ENCODE measurements around the gene EPHB4.
"Not testable (repeated sequence)": the region's sequence is repeated elsewhere in the genome, so short reads cannot be mapped to it uniquely, and the experiment has no call there.

The EPHB4 gene

DNA sequence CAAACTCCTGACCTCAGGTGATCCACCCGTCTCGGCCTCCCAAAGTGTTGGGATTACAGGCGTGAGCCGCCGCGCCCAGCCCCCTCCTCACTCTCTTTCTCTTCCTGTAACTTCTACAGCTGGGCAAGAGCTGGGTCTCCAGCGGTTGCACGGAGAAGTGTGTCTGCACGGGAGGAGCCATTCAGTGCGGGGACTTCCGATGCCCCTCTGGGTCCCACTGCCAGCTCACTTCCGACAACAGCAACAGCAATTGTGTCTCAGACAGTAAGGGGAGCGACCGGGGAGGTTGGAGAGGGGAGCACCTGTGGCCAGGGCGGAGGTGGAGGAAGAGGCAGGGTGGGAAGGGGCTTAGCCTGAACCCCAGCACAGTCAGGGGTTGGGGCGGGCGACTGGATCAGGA is 41.4 kb downstream of the EPHB4 start:
- no peak for DNase-seq

DNA sequence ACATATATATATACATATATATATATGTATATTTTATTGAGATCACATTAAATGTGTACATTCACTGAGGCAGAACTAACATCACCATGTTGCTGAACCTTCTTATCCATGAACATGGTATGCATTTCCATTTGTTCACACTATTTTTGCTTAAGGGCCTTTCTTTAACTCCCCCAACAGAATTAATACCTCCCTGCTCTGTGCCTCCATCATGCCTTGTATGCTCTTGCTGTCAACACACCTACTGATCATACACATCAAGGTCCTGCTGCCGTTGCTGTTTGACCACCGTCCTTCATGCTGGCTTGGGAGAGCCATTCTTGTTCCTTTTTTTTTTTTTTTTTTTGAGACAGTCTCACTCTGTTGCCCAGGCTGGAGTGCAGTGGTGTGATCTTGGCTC is 43.5 kb downstream of the EPHB4 start:
- no peak for DNase-seq

DNA sequence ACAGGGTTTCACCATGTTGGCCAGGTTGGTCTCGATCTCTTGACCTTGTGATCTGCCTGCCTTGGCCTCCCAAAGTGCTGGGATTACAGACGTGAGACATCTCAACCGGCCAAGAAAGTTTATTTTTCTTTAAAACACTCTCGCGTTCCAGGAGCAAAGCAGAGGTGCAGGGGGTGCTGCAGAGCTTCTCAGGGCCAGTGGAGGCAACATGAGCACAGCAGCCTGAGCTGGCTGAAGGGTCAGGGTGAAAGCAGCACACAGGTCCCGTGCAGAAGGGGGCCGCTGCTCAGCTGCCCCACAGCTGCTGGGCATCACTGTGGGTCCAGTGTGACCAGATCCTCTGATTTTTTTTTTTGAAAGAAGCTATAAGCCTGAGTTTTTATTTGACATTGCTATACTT is 46.1 kb downstream of the EPHB4 start:
- DNase-seq: no peak

DNA sequence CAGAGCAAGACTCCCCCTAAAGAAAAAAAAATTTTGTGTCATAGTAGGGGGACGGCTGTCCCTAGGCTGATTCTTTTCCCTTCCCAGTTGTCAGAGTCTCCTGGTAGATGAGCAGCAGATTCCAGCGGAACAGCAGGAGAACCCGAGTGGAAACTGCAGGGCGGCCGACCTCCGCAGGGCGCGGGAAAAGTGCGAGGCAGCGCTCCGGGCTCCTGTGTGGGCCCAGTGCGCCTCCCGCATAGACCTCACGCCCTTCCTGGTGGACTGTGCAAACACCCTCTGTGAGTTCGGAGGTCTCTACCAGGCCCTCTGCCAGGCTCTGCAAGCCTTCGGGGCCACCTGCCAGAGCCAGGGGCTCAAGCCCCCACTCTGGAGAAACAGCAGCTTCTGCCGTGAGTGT is 48.0 kb downstream of the EPHB4 start:
- no peak for DNase-seq

DNA sequence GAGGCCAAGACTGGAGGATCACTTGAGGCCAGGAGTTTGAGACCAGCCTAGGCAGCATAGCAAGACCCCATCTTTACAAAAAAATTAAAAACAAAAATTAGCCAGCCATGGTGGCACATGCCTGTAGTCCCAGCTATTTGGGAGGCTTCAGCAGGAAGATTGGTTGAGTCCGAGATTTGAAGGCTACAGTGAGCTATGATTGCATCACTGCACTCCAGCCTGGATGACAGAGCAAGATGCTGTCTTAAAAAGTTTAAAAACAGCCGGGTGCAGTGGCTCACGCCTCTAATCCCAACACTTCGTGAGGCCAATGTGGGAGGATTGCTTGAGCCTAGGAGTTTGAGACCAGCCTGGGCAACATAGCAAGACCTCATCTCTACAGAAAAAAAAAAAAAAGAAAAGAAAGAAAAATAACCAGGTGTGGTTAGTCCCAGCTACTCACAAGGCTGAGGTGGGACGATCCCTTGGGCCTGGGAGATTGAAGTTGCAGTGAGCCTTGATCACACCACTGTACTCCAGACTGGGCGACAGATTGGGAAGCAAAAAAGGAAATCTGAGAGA is 49.2 kb downstream of the EPHB4 start:
- DNase-seq: no peak

DNA sequence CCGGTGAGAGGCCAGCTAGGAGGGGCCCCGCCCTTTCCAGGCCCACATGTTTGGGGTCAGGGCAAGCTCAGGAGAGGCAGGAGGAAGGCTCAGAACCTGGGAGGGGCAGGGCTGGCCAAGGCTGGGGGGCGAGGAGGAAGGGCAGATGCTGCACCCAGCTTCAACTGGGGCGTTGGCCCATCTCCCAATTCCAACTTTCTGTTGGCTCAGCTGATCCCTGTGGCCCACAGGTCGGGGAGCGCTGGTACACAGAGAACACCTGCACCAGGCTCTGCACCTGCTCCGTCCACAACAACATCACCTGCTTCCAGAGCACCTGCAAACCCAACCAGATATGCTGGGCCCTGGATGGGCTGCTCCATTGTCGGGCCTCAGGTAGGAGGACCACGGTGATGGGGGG is 53.8 kb downstream of the EPHB4 start:
- DNase-seq: no peak

DNA sequence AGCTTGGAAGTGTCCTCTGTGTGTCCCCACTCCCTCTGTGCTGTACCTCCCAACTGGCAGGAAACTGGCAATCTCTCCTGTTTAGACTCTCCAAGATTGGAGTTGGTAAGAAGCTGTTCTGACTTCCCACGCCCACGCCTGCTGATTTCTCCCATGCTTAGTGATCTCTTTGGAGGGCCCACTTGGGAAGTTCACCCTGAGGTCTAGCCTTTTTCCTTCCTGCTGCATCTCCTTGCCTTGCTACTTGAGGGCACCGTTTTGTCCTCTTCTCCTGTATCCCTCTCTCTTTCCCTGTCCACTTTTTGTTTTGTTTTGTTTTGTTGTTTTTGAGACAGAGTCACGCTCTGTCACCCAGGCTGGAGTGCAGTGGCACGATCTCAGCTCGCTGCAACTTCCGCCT is 58.5 kb downstream of the EPHB4 start:
- no peak for DNase-seq

DNA sequence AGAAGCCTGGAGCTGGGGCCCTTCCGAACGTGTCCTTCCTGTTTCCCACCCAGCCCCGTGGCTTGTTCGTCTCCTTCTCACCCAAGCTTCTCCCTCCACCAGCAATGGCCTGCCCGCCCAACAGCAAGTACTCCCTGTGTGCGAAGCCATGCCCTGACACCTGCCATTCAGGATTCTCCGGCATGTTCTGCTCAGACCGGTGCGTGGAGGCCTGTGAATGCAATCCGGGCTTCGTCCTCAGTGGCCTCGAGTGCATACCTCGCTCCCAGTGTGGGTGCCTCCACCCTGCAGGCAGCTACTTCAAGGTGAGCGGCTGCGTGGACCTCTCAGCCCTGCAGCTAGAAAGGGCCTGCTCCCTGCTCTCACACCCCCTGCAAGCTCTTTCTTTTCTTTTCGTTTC is 62.1 kb downstream of the EPHB4 start:
- DNase-seq: no peak

DNA sequence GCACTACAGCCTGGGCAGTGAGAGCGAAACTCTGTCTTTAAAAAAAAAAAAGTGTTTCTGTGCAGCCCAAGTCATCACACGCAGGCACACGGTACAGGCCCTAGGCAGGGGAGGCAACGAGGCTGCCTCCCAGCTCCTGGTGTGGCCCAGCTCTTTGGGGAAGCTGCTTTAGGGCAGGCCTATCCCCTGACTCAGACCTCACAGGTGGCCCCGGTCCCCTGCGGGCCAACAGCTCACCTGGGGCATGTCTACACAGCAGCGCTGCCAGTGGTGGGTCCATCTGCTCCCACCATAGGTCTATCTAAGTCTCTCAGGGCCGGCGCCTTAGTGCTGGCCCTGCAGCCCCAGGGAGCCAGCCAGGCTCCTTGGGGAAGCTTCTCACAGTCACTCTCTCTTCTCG is 62.5 kb downstream of the EPHB4 start:
- no peak for DNase-seq

DNA sequence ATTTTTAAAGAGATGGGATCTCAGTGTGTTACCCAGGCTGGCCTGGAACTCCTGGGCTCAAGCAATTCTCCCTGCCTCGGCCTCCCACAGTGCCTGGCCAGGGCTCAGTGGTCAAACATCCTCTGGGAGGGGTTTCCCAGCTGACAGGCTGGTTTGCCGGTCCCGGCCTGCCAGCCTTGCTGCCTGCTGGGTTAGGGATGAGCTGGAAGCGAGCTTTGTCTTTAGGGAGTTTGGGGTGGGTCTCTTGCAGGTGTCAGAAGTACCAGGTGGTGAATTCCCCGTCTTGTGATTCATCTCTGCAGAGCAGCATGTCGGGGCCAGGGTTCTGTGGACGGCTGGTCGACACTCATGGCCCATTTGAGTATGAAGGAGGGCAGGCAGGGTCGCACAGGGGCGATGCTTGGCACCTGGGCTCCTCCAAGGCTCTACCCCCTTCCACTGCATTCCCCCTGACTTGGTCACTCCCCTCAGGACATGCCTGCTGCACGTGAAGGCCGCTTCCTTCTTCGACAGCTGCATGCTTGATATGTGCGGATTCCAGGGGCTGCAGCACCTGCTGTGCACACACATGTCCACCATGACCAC is 63.7 kb downstream of the EPHB4 start:
- no peak for DNase-seq

DNA sequence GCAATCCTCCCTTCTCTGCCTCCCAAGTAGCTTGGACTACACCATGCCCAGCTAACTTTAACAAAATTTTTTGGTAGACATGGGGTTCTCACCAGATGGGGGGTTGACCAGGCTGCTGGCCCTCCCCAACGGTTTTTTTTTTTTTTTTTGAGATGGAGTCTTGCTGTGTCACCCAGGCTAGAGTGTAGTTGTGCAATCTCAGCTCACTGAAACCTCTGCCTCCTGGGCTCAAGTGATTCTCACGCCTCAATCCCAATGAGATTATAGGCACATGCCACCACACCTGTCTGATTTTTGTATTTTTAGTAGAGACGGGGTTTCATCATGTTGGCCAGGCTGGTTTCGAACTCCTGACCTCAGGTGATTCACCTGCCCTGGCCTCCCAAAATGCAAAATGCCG is 64.5 kb downstream of the EPHB4 start:
- DNase-seq: not testable (repeated sequence)

DNA sequence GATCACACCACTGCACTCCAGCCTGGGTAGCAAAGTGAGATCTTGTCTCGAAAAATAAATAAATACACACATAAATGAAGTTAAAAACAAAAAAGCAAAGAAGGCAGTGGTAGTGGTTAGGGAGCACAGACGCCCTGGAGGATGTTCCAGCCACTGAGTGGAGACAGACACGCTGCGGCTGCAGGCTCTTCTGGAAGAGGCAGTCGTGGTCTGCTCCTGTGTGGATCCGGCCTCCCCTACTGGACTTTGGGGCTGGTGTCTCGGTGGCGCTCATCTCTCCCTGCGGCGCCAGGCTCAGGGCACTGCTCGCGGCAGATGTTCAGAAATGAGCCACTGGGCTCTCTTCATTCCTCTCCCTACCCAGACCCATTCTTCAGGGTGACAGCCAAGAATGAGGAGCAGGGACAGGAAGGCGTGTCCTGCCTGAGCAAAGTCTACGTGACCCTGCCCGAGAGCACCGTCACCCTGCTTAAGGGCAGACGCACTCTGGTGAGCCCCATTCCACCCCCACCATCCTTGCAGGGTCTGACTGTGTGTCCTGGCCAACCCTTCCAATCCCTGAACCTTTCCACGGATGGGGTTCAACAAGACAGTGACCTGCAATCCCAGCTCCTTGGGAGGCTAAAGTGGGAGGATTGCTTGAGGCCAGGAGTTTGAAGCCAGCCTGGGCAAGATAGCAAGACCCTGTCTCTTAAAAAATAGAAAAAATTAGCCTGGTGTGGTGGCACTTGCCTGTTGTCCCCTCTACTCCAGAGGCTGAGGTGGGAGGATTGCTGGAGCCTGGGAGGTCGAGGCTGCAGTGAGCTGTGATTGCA is 67.8 kb downstream of the EPHB4 start:
- no peak for DNase-seq

DNA sequence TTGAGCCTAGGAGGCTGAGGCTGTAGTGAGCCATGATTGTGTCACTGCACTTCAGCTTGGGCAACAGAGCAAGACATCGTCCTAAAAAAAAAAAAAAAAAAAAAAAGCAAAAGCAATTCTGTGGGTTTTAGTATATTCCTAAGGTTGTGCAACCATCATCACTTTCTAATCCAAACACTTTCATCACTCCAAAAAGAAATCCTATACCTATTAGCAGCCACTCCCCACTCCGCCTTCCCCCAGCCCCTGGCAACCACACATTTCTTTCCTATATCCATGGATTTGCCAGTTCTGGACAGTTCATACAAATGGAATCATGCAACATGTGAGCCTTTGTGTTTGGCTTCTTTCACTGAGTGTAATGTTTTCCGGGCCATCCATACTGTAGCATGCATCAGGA is 73.6 kb downstream of the EPHB4 start:
- DNase-seq: no peak

DNA sequence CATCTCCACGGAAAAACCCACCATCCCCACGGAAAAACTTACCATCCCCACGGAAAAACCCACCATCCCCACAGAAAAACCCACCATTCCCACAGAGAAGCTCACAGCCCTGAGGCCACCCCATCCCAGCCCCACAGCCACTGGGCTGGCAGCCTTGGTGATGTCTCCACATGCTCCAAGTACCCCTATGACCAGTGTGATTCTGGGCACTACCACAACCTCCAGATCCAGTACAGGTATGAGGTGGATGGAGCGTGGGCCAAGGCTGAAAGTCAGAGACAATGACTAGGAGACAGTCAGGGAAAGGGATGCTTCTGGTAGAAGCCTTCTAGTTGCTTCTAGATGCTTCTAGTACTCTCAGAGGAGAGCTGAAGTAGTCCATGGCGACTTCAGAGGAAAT is 74.3 kb downstream of the EPHB4 start:
- DNase-seq: no peak
